PC-3 (cell line): Measurements from ENCODE around the gene BCAS3.

Experiments
- CTCF ChIP-seq: fragments of 300-600 bp; sonication (generic); conservative IDR thresholded peaks from 2 replicates; pipeline ENCODE4 v1.5.1; 2017; ENCODE audit warnings: antibody characterized with exemption, low read depth, mild to moderate bottlenecking, low read length
- EZH2 ChIP-seq: fragments of 300-600 bp; sonication (generic); IDR thresholded peaks from one replicate; pipeline ENCODE4 v1.6.1; 2017; ENCODE audit warnings: antibody characterized with exemption, mild to moderate bottlenecking, low read length; ENCODE audit not compliant: unreplicated experiment
- EZH2phosphoT487 ChIP-seq: fragments of 300-600 bp; sonication (generic); IDR thresholded peaks from 2 replicates; pipeline ENCODE4 v1.6.1; 2018; ENCODE audit warnings: mild to moderate bottlenecking, antibody characterized with exemption, low read length, borderline replicate concordance

- TF ChIP-seq CTCF (no peak), EZH2 (no peak), EZH2phosphoT487 (no peak)
Measured at GRCh38 chr17:60803059-60803458, 125.4 kb downstream of the BCAS3 start.
